Breast epithelium (tissue), 4 donors: ENCODE results near the gene TYMP. TPM values are rescaled to one million over a fixed set of nuclear protein-coding genes. Genes with fewer than 3 reads are reported as not detected.
"Not testable (repeated sequence)": the region's sequence is repeated elsewhere in the genome, so short reads cannot be mapped to it uniquely, and the experiment has no call there.

ENCODE experiments used
- DNase-seq, 2 donors: peaks; one replicate each; pipeline ENCODE4 v3.0.0-alpha.2; 2019; ENCODE audit warnings: low spot score in 2 of 2
- H3K27ac ChIP-seq, 2 donors: fragments of 200-600 bp; sonication (generic) in 1 of 2; one replicate each; pipeline ENCODE4 v1.5.1; 2016 to 2019; ENCODE audit warnings: mild to moderate bottlenecking in 1 of 2
- H3K27me3 ChIP-seq, 2 donors: fragments of 200-600 bp; sonication (generic) in 1 of 2; one replicate each; pipeline versions ENCODE4 v1.5.1 to v1.6.0; 2017 to 2019; ENCODE audit warnings: control low read depth in 1 of 2, mild to moderate bottlenecking in 1 of 2
- H3K36me3 ChIP-seq: fragments of 200-600 bp; one replicate; pipeline ENCODE4 v1.5.1; 2019
- H3K4me1 ChIP-seq, 2 donors: fragments of 200-600 bp; sonication (generic); one replicate each; pipeline ENCODE4 v1.5.1; 2016 to 2019; ENCODE audit warnings: control low read depth in 1 of 2
- H3K4me3 ChIP-seq, 3 donors: fragments of 200-600 bp; sonication (generic); 1 replicate in 2 of 3; 2 replicates in 1 of 3; pipeline ENCODE4 v1.5.1; 2016 to 2019; ENCODE audit warnings: mild to moderate bottlenecking in 3 of 3, moderate library complexity in 2 of 3
- H3K9me3 ChIP-seq, 2 donors: fragments of 200-600 bp; sonication (generic) in 1 of 2; one replicate each; pipeline ENCODE4 v1.5.1; 2016 to 2019; ENCODE audit warnings: control low read depth in 1 of 2
- POLR2A ChIP-seq: fragments of 450-650 bp; IDR thresholded peaks from one replicate; pipeline ENCODE4 v1.6.1; 2016; ENCODE audit warnings: antibody characterized with exemption, mild to moderate bottlenecking, moderate library complexity
- POLR2AphosphoS5 ChIP-seq, 3 donors: sonication (generic); formaldehyde crosslinking; IDR thresholded peaks; one replicate each; pipeline ENCODE4 v1.6.1; 2017; ENCODE audit warnings: antibody characterized with exemption in 3 of 3
- intact Hi-C: fragments of 100-400 bp; cut with DNase I; formaldehyde crosslinking; loops from one replicate; pipeline ENCODE4 v1.15.1; 2023; ENCODE audit warnings: low total_unique reads
- total RNA-seq, 3 donors: library from RNA; depleted of rRNA; stranded (reverse); fragments of >200 nt; gene quantifications; one replicate each; pipeline ENCODE4 v1.1.0, GENCODE V29; 2016
- TF ChIP-seq, protein P1 (sequence below), 3 donors: fragments of 450-650 bp; IDR thresholded peaks; one replicate each; pipeline ENCODE4 v1.5.1; 2016 to 2017; ENCODE audit warnings: antibody characterized with exemption in 3 of 3, mild to moderate bottlenecking in 3 of 3, moderate library complexity in 3 of 3

TYMP gene
- total RNA-seq, 3 donors from 2014 or later: 44.6 to 115 (median 82.9) TPM

DNA sequence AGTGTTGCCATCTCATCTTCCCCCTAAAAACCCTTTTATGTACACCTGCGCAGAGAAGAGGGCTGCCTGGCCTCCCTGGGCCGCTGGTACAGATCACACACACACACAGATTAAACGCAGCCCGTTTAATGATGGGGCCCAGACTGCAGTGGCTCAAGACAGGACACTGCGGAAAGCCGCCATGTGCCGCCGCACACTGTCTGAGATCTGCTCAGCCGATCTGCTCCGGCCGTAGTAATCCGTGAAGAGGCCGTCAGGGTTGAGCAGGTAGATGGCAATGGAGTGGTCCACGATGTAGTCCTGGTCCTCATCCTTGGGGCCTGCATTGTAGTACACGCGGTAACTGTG lies 6.4 kb downstream of the TYMP start:
- peaks cover 10 to 12% of the 10 kb centered on the region in 2 donors for H3K4me1 ChIP-seq
- H3K27me3 ChIP-seq: no peaks in the 10 kb centered on the region
- H3K36me3 ChIP-seq: peaks cover 13% of the 10 kb centered on the region
- no peaks in the 10 kb centered on the region for H3K9me3 ChIP-seq
- H3K27ac ChIP-seq: no peak overlapping the region
- no peak for DNase-seq
- TF ChIP-seq, protein P1, sequence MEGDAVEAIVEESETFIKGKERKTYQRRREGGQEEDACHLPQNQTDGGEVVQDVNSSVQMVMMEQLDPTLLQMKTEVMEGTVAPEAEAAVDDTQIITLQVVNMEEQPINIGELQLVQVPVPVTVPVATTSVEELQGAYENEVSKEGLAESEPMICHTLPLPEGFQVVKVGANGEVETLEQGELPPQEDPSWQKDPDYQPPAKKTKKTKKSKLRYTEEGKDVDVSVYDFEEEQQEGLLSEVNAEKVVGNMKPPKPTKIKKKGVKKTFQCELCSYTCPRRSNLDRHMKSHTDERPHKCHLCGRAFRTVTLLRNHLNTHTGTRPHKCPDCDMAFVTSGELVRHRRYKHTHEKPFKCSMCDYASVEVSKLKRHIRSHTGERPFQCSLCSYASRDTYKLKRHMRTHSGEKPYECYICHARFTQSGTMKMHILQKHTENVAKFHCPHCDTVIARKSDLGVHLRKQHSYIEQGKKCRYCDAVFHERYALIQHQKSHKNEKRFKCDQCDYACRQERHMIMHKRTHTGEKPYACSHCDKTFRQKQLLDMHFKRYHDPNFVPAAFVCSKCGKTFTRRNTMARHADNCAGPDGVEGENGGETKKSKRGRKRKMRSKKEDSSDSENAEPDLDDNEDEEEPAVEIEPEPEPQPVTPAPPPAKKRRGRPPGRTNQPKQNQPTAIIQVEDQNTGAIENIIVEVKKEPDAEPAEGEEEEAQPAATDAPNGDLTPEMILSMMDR (IDR thresholded peaks at IDR 0.05): no peak
- TF ChIP-seq POLR2AphosphoS5 (IDR thresholded peaks at IDR 0.05) (no peak), POLR2A (no peak)
- intact Hi-C loops: loop anchor here (1.0 kb wide), 1 partner anchor 81 kb away; no protein-coding TSS in a partner anchor
- H3K4me3 ChIP-seq: no peak overlapping the region

DNA sequence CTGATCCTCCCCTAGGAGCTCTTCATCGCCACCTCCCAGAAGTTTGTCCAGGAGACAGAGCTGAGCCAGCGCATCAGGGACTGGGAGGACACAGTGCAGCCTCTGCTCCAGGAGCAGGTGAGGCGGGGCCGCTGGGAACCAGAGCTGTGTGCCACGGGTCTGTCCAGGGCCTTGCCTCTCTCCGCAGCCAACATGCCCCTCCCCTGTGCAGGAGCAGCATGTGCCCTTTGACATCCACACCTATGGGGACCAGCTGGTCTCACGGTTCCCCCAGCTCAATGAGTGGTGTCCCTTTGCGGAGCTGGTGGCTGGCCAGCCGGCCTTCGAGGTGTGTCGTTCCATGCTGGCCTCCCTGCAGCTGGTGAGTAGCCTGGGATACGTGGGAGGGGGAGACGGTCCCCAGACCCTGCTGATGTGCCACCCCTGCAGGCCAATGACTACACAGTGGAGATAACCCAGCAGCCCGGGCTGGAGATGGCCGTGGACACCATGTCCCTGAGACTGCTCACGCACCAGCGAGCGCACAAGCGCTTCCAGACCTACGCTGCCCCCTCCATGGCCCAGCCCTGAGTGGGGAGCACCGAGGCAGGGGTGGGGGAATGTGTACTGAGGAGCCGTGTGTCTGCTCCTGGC lies 6.9 kb downstream of the TYMP start:
- Histone ChIP-seq H3K27me3 (no peaks in the 10 kb centered on the region), H3K4me1 (peaks cover 10 to 12% of the 10 kb centered on the region in 2 donors), H3K36me3 (peaks cover 13% of the 10 kb centered on the region), H3K27ac (no peak overlapping the region), H3K4me3 (no peak overlapping the region), H3K9me3 (no peaks in the 10 kb centered on the region)
- no peak for DNase-seq
- TF ChIP-seq POLR2A: no peak
- no peak for TF ChIP-seq POLR2AphosphoS5 (IDR thresholded peaks at IDR 0.05)
- TF ChIP-seq, protein P1 (IDR thresholded peaks at IDR 0.05): no peak
- intact Hi-C loops: loop anchor here (1.0 kb wide), 1 partner anchor 81 kb away; no protein-coding TSS in a partner anchor

DNA sequence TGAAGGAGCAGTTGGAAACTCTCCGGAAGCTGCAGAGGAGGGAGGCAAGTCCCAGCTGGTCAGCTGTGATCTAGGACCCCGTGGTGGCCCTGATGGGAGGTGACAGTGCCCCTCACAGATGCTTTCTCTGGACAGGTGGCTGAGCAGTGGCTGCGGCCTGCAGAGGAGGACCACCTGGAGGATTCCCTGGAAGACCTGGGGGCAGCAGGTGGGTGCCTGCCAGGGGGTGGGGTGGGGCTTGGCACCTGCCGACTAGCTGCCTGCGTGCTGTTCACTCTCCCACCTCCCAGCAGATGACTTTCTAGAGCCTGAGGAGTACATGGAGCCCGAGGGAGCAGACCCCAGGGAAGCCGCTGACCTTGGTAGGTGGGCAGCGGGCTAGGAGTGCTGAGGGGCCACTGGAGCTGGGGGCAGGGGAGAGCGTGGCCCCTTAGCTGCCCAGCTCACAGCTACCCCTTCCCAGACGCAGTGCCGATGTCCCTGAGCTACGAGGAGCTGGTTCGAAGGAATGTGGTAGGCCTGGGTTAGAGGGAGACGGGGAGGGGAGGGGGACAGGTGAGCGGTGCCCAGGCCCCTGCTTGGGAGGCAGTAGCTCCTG lies 7.5 kb downstream of the TYMP start:
- no peak overlapping the region for H3K27ac ChIP-seq
- DNase-seq: no peak
- TF ChIP-seq, protein P1 (IDR thresholded peaks at IDR 0.05): no peak
- TF ChIP-seq POLR2A: no peak
- TF ChIP-seq POLR2AphosphoS5 (IDR thresholded peaks at IDR 0.05): no peak
- no peaks in the 10 kb centered on the region for H3K9me3 ChIP-seq
- no peak overlapping the region for H3K4me3 ChIP-seq
- no peaks in the 10 kb centered on the region for H3K27me3 ChIP-seq
- intact Hi-C loops: no loop called here
- peaks cover 13% of the 10 kb centered on the region for H3K36me3 ChIP-seq
- H3K4me1 ChIP-seq: peaks cover 10 to 12% of the 10 kb centered on the region in 2 donors

DNA sequence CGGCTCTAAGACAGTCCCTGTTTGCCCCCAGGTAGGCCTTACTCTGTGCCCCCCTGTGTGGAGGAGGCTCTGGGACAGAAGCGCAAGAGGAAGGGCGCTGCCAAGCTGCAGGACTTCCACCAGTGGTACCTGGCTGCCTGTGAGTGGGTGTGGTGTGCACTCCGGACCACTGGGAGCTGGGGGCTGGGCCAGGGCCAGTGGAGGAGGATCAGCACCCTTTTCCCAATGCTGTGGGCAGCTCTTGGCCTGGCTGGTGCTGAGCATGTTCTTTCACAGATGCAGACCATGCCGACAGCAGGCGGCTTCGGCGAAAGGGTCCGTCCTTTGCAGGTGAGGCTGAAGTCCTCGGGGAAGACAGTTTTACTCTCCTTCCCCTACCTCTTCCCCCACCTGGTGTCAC lies 8.1 kb downstream of the TYMP start:
- DNase-seq: no peak
- Histone ChIP-seq H3K4me3 (no peak overlapping the region), H3K27ac (no peak overlapping the region), H3K36me3 (peaks cover 13% of the 10 kb centered on the region), H3K4me1 (peaks cover 10 to 11% of the 10 kb centered on the region in 2 donors), H3K27me3 (no peaks in the 10 kb centered on the region), H3K9me3 (no peaks in the 10 kb centered on the region)
- intact Hi-C loops: no loop called here
- no peak for TF ChIP-seq POLR2A
- TF ChIP-seq, protein P1 (IDR thresholded peaks at IDR 0.05): no peak
- no peak for TF ChIP-seq POLR2AphosphoS5 (IDR thresholded peaks at IDR 0.05)

DNA sequence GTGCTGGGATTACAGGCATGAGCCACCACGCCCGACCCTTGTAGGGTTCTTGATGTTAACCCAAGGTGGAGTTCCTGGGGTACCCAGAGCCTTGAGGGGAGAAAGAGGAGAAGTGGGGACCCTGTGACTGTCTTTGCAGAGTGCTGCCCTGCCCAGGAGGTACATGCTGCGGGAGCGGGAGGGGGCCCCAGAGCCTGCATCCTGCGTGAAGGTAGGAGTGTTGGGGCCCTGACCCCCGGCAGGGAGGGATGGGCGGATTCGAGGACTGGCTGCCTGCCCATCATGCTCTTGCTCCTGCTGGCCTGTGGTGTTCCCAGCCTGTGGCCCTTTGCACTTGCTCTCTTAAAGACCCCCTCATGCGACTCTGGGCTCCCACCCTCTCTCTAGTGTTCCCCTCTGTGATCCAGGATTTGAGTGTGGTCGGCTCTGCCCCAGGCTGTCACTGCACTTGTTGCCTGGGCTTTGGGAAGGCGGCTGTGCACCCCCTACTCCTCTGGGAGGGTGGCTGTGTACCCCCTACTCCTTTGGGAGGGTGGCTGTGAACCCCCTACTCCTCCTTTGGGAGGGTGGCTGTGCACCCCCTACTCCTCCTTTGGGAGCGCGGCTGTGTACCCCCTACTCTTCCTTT lies 8.9 kb downstream of the TYMP start:
- peaks cover 8 to 10% of the 10 kb centered on the region in 2 donors for H3K4me1 ChIP-seq
- no peaks in the 10 kb centered on the region for H3K9me3 ChIP-seq
- no peak overlapping the region for H3K4me3 ChIP-seq
- H3K36me3 ChIP-seq: peaks cover 13% of the 10 kb centered on the region
- H3K27me3 ChIP-seq: no peaks in the 10 kb centered on the region
- DNase-seq: no peak
- H3K27ac ChIP-seq: no peak overlapping the region
- intact Hi-C loops: no loop called here
- TF ChIP-seq, protein P1 (IDR thresholded peaks at IDR 0.05): no peak
- TF ChIP-seq POLR2AphosphoS5 (IDR thresholded peaks at IDR 0.05) (no peak), POLR2A (no peak)

DNA sequence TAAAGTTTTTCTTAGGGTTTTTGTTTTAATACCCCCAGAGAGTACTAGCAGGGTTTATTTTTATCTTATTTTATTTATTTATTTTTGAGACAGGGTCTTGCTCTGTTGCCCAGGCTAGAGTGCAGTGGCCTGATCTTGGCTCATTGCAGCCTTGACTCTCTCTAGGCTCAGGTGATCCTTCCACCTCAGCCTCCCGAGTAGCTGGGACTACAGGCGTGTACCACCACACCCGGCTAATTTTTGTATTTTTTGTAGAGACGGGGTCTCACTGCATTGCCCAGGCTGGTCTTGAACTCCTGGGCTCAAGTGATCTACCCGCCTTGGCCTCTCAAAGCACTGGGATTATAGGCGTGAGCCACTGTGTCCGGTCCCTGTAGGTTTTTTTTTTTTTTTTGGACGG lies 9.6 kb downstream of the TYMP start:
- peaks cover 13% of the 10 kb centered on the region for H3K36me3 ChIP-seq
- DNase-seq, H3K4me1 ChIP-seq, H3K4me3 ChIP-seq, H3K27me3 ChIP-seq, intact Hi-C loops, H3K27ac ChIP-seq, H3K9me3 ChIP-seq: not testable (repeated sequence)
